HEK293T (cell line): ENCODE measurements around the gene ACP5.

Source experiments
- BHLHE40 ChIP-seq: fragments of 450-650 bp; IDR thresholded peaks from 2 replicates; pipeline ENCODE4 v1.6.1; 2016; ENCODE audit warnings: mild to moderate bottlenecking, moderate library complexity, borderline replicate concordance
- ELF4 ChIP-seq: fragments of 450-650 bp; IDR thresholded peaks from 2 replicates; pipeline ENCODE4 v1.6.1; 2017; ENCODE audit warnings: antibody characterized with exemption
- FOXK2 ChIP-seq: fragments of 450-650 bp; IDR thresholded peaks from 2 replicates; pipeline ENCODE4 v1.6.1; 2016; ENCODE audit warnings: mild to moderate bottlenecking
- NFRKB ChIP-seq: fragments of 450-650 bp; IDR thresholded peaks from 2 replicates; pipeline ENCODE4 v1.6.1; 2016; ENCODE audit warnings: mild to moderate bottlenecking, moderate library complexity
- SP1 ChIP-seq: fragments of 450-650 bp; IDR thresholded peaks from 2 replicates; pipeline ENCODE4 v1.6.1; 2017

DNA sequence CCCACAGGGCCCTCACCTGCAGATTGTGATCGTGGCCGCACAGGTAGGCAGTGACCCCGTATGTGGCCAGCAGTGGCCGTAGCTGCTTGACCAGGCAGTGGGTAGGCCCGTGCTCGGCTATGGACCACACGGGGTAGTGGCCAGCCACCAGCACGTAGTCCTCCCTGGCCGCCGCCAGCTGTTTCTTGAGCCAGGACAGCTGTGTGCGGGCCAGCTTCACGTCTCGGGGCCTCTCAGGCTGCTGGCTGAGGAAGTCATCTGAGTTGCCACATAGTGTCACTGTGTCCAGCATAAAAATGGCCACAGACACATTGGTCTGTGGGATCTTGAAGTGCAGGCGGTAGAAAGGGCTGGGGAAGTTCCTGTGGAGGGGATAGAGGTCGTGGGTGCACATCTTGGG lies 1.2 kb downstream of the ACP5 start:
- no peak for TF ChIP-seq SP1
- no peak for TF ChIP-seq ELF4
- TF ChIP-seq NFRKB: no peak
- no peak for TF ChIP-seq FOXK2
- TF ChIP-seq BHLHE40: no peak
